ENCODE results near the gene SPOCK1. TPM values are rescaled to one million over a fixed set of nuclear protein-coding genes. Genes with fewer than 3 reads are reported as not detected.

The SPOCK1 gene
- total and polyA plus RNA-seq, 10 donors: 0.50 to 17.0 (median 6.6) TPM

GRCh38 chr5:137450759-137451158 lies 48.4 kb downstream of the SPOCK1 start:
- Histone ChIP-seq H3K27me3 (replicated peaks in 1 of 7) (peaks cover 0 to 5% (median 0%) of the 10 kb centered on the region in 7 donors), H3K9me3 (no peaks in the 10 kb centered on the region), H3K27ac (no peak overlapping the region), H3K36me3 (no peaks in the 10 kb centered on the region), H3K4me3 (no peak overlapping the region), H3K4me1 (no peaks in the 10 kb centered on the region)
- TF ChIP-seq CTCF (IDR thresholded peaks at IDR 0.05 in 8 of 11, conservative IDR thresholded peaks at IDR 0.05 in 3 of 11) (no peak), POLR2A (IDR thresholded peaks at IDR 0.05) (no peak), POLR2AphosphoS5 (IDR thresholded peaks at IDR 0.05) (no peak)
- WGBS, 5 donors: 73 to 77% (median 74%) methylated on average over 3 of the region's 3 CpGs
- intact Hi-C loops (cut with DNase I; ENCODE audit: low total_unique reads): no loop called here
- no peak for DNase-seq

GRCh38 chr5:137448868-137449267 lies 50.3 kb downstream of the SPOCK1 start:
- no peak for TF ChIP-seq CTCF (IDR thresholded peaks at IDR 0.05 in 8 of 11, conservative IDR thresholded peaks at IDR 0.05 in 3 of 11)
- no peak for TF ChIP-seq POLR2A (IDR thresholded peaks at IDR 0.05)
- TF ChIP-seq POLR2AphosphoS5 (IDR thresholded peaks at IDR 0.05): no peak

GRCh38 chr5:137446615-137447014 lies 52.5 kb downstream of the SPOCK1 start:
- Histone ChIP-seq H3K27ac (no peak overlapping the region), H3K9me3 (no peaks in the 10 kb centered on the region), H3K4me3 (no peak overlapping the region), H3K36me3 (no peaks in the 10 kb centered on the region), H3K27me3 (replicated peaks in 1 of 7) (peaks cover 0 to 17% (median 0%) of the 10 kb centered on the region in 7 donors), H3K4me1 (no peaks in the 10 kb centered on the region)
- DNase-seq: no peak
- WGBS, 5 donors: 70 to 82% (median 76%) methylated on average over 4 of the region's 4 CpGs
- TF ChIP-seq POLR2A (IDR thresholded peaks at IDR 0.05) (no peak), POLR2AphosphoS5 (IDR thresholded peaks at IDR 0.05) (no peak), CTCF (IDR thresholded peaks at IDR 0.05 in 8 of 11, conservative IDR thresholded peaks at IDR 0.05 in 3 of 11) (no peak)
- intact Hi-C loops (cut with DNase I; ENCODE audit: low total_unique reads): no loop called here

More at GRCh38 chr5:137448868-137449267, 50.3 kb downstream of the SPOCK1 start:
- 53 to 57% (median 54%) methylated on average over 3 of the region's 3 CpGs for WGBS, 5 donors
- H3K27ac ChIP-seq: no peak overlapping the region
- H3K27me3 ChIP-seq (replicated peaks in 1 of 7): peaks cover 0 to 14% (median 0%) of the 10 kb centered on the region in 7 donors
- H3K4me3 ChIP-seq: no peak overlapping the region
- H3K4me1 ChIP-seq: no peaks in the 10 kb centered on the region
- DNase-seq: no peak
- no peaks in the 10 kb centered on the region for H3K9me3 ChIP-seq
- intact Hi-C loops (cut with DNase I; ENCODE audit: low total_unique reads): no loop called here
- no peaks in the 10 kb centered on the region for H3K36me3 ChIP-seq

- no peak for TF ChIP-seq CTCF (IDR thresholded peaks at IDR 0.05 in 8 of 11, conservative IDR thresholded peaks at IDR 0.05 in 3 of 11)
- no peak for TF ChIP-seq POLR2A (IDR thresholded peaks at IDR 0.05)
- no peak for TF ChIP-seq POLR2AphosphoS5 (IDR thresholded peaks at IDR 0.05)
- H3K27ac ChIP-seq: no peak overlapping the region
- peaks cover 0 to 17% (median 0%) of the 10 kb centered on the region in 7 donors for H3K27me3 ChIP-seq (replicated peaks in 1 of 7)
- H3K4me1 ChIP-seq: no peaks in the 10 kb centered on the region
- H3K9me3 ChIP-seq: no peaks in the 10 kb centered on the region
- intact Hi-C loops (cut with DNase I; ENCODE audit: low total_unique reads): no loop called here
- H3K36me3 ChIP-seq: no peaks in the 10 kb centered on the region
- DNase-seq: no peak
- no peak overlapping the region for H3K4me3 ChIP-seq
- 63 to 84% (median 73%) methylated on average over 1 of the region's 1 CpG for WGBS, 5 donors
Measured at GRCh38 chr5:137446151-137446550, 53.0 kb downstream of the SPOCK1 start.
